Measurements from ENCODE around the gene TCHP.

TCHP gene

GRCh38 chr12:109939504-109939903, 39.4 kb downstream of the TCHP start:
- no peak for DNase-seq

- DNase-seq, result no peak
These were observed 40.4 kb downstream of the TCHP start for GRCh38 chr12:109940339-109940923.

- no peak for DNase-seq
These were observed 43.7 kb downstream of the TCHP start for GRCh38 chr12:109943811-109944210.

GRCh38 chr12:109944561-109945359, 44.7 kb downstream of the TCHP start:
- no peak for DNase-seq

GRCh38 chr12:109946505-109946904, 46.4 kb downstream of the TCHP start:
- DNase-seq, result peak; percentile 42

- no peak for DNase-seq
These were observed 46.8 kb downstream of the TCHP start for GRCh38 chr12:109946913-109947312.

GRCh38 chr12:109947521-109947920, 47.4 kb downstream of the TCHP start:
- no peak for DNase-seq

GRCh38 chr12:109948368-109948767, 48.3 kb downstream of the TCHP start:
- DNase-seq, result no peak

- DNase-seq, result no peak
These were observed 49.0 kb downstream of the TCHP start for GRCh38 chr12:109949089-109949488.

- no peak for DNase-seq
These were observed 50.6 kb downstream of the TCHP start for GRCh38 chr12:109950625-109951024.

- no peak for DNase-seq
These were observed 51.1 kb downstream of the TCHP start for GRCh38 chr12:109951136-109951535.

- DNase-seq, result no peak
These were observed 51.7 kb downstream of the TCHP start for GRCh38 chr12:109951751-109952150.

GRCh38 chr12:109952160-109952858, 52.2 kb downstream of the TCHP start:
- DNase-seq, result no peak

GRCh38 chr12:109952873-109953272, 52.8 kb downstream of the TCHP start:
- no peak for DNase-seq

GRCh38 chr12:109953656-109954055, 53.6 kb downstream of the TCHP start:
- DNase-seq, result no peak

- no peak for DNase-seq
These were observed 58.3 kb downstream of the TCHP start for GRCh38 chr12:109958374-109958773.

- DNase-seq, result no peak
These were observed 59.5 kb downstream of the TCHP start for GRCh38 chr12:109959411-109960093.

GRCh38 chr12:109961201-109961600, 61.1 kb downstream of the TCHP start:
- no peak for DNase-seq

- DNase-seq, result no peak
These were observed 61.5 kb downstream of the TCHP start for GRCh38 chr12:109961612-109962011.

- no peak for DNase-seq
These were observed 62.3 kb downstream of the TCHP start for GRCh38 chr12:109962398-109962797.

GRCh38 chr12:109963330-109963729, 63.3 kb downstream of the TCHP start:
- DNase-seq, result no peak

- DNase-seq, result no peak
These were observed 63.8 kb downstream of the TCHP start for GRCh38 chr12:109963743-109964429.

- DNase-seq, result no peak
These were observed 66.5 kb downstream of the TCHP start for GRCh38 chr12:109966546-109966945.

Data from CD4-positive, alpha-beta T cell treated with Interleukin-6 for 4 hours (primary cell).